K562 (cell line): Measurements from ENCODE around the gene MGP. TPM values are rescaled to one million over a fixed set of nuclear protein-coding genes. Genes with fewer than 3 reads are reported as not detected.

Experiments
- ARID4B ChIP-seq: sonication (generic); formaldehyde crosslinking; IDR thresholded peaks from 2 replicates; pipeline ENCODE4 v1.8.0; 2022; ENCODE audit warnings: mild to moderate bottlenecking, missing genetic modification reagents
- BCLAF1 ChIP-seq, 2 experiments: fragments of 450-650 bp in 1 of 2; IDR thresholded peaks; 2 replicates each; pipeline ENCODE4 v1.6.1; 2011 to 2017; ENCODE audit warnings: low read depth in 2 of 2, antibody characterized with exemption in 1 of 2, borderline replicate concordance in 1 of 2, low read length in 1 of 2, mild to moderate bottlenecking in 1 of 2, mixed read lengths in 1 of 2; ENCODE audit not compliant: control insufficient read depth in 1 of 2
- CEBPB ChIP-seq: fragments of 450-650 bp; IDR thresholded peaks from 2 replicates; pipeline ENCODE4 v1.6.1; 2016; ENCODE audit warnings: missing genetic modification characterization, missing compliant biosample characterization
- ELF2 ChIP-seq: fragments of 250-450 bp; sonication (Bioruptor Pico); IDR thresholded peaks from 2 replicates; pipeline ENCODE4 v1.5.0; 2021; ENCODE audit warnings: mild to moderate bottlenecking
- SRSF3 ChIP-seq: fragments of 200-400 bp; formaldehyde crosslinking; IDR thresholded peaks from 2 replicates; pipeline ENCODE4 v1.6.1; 2016; ENCODE audit warnings: mild to moderate bottlenecking, low read length, moderate library complexity; ENCODE audit not compliant: insufficient read depth
- ZFP36 ChIP-seq: fragments of 150-350 bp; IDR thresholded peaks from 2 replicates; pipeline ENCODE4 v1.6.1; 2018; ENCODE audit warnings: low read length, low read depth; ENCODE audit not compliant: partially characterized antibody
- ZHX1 ChIP-seq: fragments of 150-350 bp; conservative IDR thresholded peaks from 2 replicates; pipeline ENCODE4 v1.6.1; 2014; ENCODE audit warnings: low read length
- ZNF280A ChIP-seq: fragments of 450-650 bp; IDR thresholded peaks from 2 replicates; pipeline ENCODE4 v1.6.1; 2018; ENCODE audit warnings: mild to moderate bottlenecking, low read depth; ENCODE audit not compliant: partially characterized antibody
- ZNF431 ChIP-seq: sonication (generic); formaldehyde crosslinking; IDR thresholded peaks from 2 replicates; pipeline ENCODE4 v1.8.0; 2022; ENCODE audit warnings: mild to moderate bottlenecking, missing genetic modification reagents
- polyA plus RNA-seq, 8 experiments: library from polyadenylated mRNA; depleted of rRNA in 4 of 8; stranded (reverse) in 5 of 8; unstranded in 3 of 8; fragments of >200 nt; fragmentation: Nextera tagmentation in 2 of 8; fragmentation: Illumina TruSeq in 1 of 8; extraction: Ambion mirVana in 2 of 8; extraction: Trizol in 1 of 8; gene quantifications; 2 replicates each; pipeline versions ENCODE4 v1.2.1 to v1.2.3, GENCODE V29; 2011 to 2014; ENCODE audit warnings: inconsistent platforms in 1 of 8, missing spikeins in 1 of 8
- total RNA-seq, 7 experiments: library from RNA; depleted of rRNA in 6 of 7; stranded (reverse); fragments of >200 nt in 6 of 7; fragmentation: Illumina TruSeq in 2 of 7; extraction: Trizol in 2 of 7; gene quantifications; 2 replicates each; pipeline versions ENCODE4 v1.2.1 to v1.2.3, GENCODE V29; 2011 to 2021; ENCODE audit warnings: low replicate concordance in 1 of 7
- TF ChIP-seq, protein P1 (sequence below): fragments of 450-650 bp; conservative IDR thresholded peaks from 2 replicates; pipeline ENCODE4 v1.6.1; 2016; ENCODE audit warnings: missing genetic modification characterization, low read depth, mild to moderate bottlenecking, control low read depth, missing compliant biosample characterization

MGP gene
- total and polyA plus RNA-seq, 9 of the 15 experiments (the other 6 are each of a cell fraction or from before 2014, with no cell fraction given) = 1.2 TPM; not detected in 8

GRCh38 chr12:14843425-14843887 is 42.2 kb downstream of the MGP start, which contains the start of gene ART4 (continued):
- TF ChIP-seq ARID4B (CRISPR knock-in tag) (no peak), ZFP36 (no peak), ELF2 (no peak), ZHX1 (no peak), CEBPB (no peak), ZNF280A (no peak), SRSF3 (no peak), ZNF431 (CRISPR knock-in tag) (no peak), BCLAF1 (IDR thresholded peaks at IDR 0.05; ENCODE audit: borderline replicate concordance in 1 of 2, control insufficient read depth in 1 of 2, low read depth in 2 of 2, low read length in 1 of 2) (no peak)
- TF ChIP-seq, protein P1, sequence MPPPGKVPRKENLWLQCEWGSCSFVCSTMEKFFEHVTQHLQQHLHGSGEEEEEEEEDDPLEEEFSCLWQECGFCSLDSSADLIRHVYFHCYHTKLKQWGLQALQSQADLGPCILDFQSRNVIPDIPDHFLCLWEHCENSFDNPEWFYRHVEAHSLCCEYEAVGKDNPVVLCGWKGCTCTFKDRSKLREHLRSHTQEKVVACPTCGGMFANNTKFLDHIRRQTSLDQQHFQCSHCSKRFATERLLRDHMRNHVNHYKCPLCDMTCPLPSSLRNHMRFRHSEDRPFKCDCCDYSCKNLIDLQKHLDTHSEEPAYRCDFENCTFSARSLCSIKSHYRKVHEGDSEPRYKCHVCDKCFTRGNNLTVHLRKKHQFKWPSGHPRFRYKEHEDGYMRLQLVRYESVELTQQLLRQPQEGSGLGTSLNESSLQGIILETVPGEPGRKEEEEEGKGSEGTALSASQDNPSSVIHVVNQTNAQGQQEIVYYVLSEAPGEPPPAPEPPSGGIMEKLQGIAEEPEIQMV (tag) = no peak
- TF ChIP-seq, all 486 proteins: peak for 39
